ENCODE measurements around the gene ERFL. TPM values are rescaled to one million over a fixed set of nuclear protein-coding genes. Genes with fewer than 3 reads are reported as not detected.
A peak's percentile ranks its signal among the peaks of the same experiment; 100 is the strongest.

Gene ERFL
- total RNA-seq, 5 donors from 2014 or later (not counting 1 experiment from before 2014, with no cell fraction given) = 5.9 to 8.5 (median 6.3) TPM

GRCh38 chr19:41906916-41907680 lies 21.2 kb downstream of the ERFL start:
- CTCF ChIA-PET = interaction anchor here (0.6 to 0.7 kb wide), 2 partner anchors 27 to 43 kb away, joined by 3 to 10 read pairs; no protein-coding TSS in a partner anchor
- no peak for ATAC-seq (replicated peaks in 1 of 4)
- H3K36me3 Mint-ChIP-seq = peaks cover 32% of the 10 kb centered on the region

GRCh38 chr19:41906271-41906670 lies 22.0 kb downstream of the ERFL start:
- peak overlapping the region; percentile 29 to 41 for H3K27ac Mint-ChIP-seq

More at GRCh38 chr19:41906916-41907680, 21.2 kb downstream of the ERFL start:
- H3K27ac ChIP-seq (ENCODE audit: low read length) = no peak overlapping the region
- H3K9me3 ChIP-seq = no peaks in the 10 kb centered on the region
- no peaks in the 10 kb centered on the region for H3K9me3 Mint-ChIP-seq
- peaks cover 24 to 54% of the 10 kb centered on the region in 2 donors for H3K36me3 ChIP-seq (ENCODE audit: control insufficient read depth in 2 of 2, extremely low read depth in 1 of 2, insufficient read depth in 1 of 2, low read length in 1 of 2)
- H3K27me3 Mint-ChIP-seq = peaks cover 0 to 4% of the 10 kb centered on the region in 2 donors
- H3K4me1 ChIP-seq (ENCODE audit: control insufficient read depth in 1 of 2, extremely low read depth in 1 of 2, insufficient read depth in 2 of 2, low read length in 2 of 2) = peaks cover 3 to 57% of the 10 kb centered on the region in 2 experiments
- H3K4me1 Mint-ChIP-seq = peaks cover 52 to 57% (median 55%) of the 10 kb centered on the region in 3 donors
- H3K27ac Mint-ChIP-seq = peak overlapping the region; percentile 4 to 71
- POLR2A ChIA-PET = interaction anchor here in 1 of 2 donors (0.6 kb wide), 1 partner anchor 29 kb away, joined by 5 read pairs; no protein-coding TSS in a partner anchor
- DNase-seq = no peak
- 80% methylated on average over 4 of the region's 21 CpGs for WGBS (ENCODE audit: insufficient coverage)
- H3K27me3 ChIP-seq (replicated peaks in 1 of 2; ENCODE audit: control insufficient read depth in 2 of 2, extremely low read depth in 1 of 2, insufficient read depth in 2 of 2, low read length in 1 of 2) = peaks cover 0 to 4% of the 10 kb centered on the region in 2 experiments
- H3K4me3 Mint-ChIP-seq = no peak overlapping the region
- H3K4me3 ChIP-seq (ENCODE audit: control insufficient read depth in 1 of 2, extremely low read depth in 1 of 2, low read length in 1 of 2) = no peak overlapping the region

GRCh38 chr19:41905273-41906002 lies 22.8 kb downstream of the ERFL start:
- Histone ChIP-seq H3K36me3 (ENCODE audit: control insufficient read depth in 2 of 2, extremely low read depth in 1 of 2, insufficient read depth in 1 of 2, low read length in 1 of 2) (peaks cover 34 to 67% of the 10 kb centered on the region in 2 donors), H3K27ac (ENCODE audit: low read length) (no peak overlapping the region), H3K27me3 (replicated peaks in 1 of 2; ENCODE audit: control insufficient read depth in 2 of 2, extremely low read depth in 1 of 2, insufficient read depth in 2 of 2, low read length in 1 of 2) (no peaks in the 10 kb centered on the region), H3K4me1 (ENCODE audit: control insufficient read depth in 1 of 2, extremely low read depth in 1 of 2, insufficient read depth in 2 of 2, low read length in 2 of 2) (peaks cover 0 to 48% of the 10 kb centered on the region in 2 experiments), H3K9me3 (no peaks in the 10 kb centered on the region), H3K4me3 (ENCODE audit: control insufficient read depth in 1 of 2, extremely low read depth in 1 of 2, low read length in 1 of 2) (no peak overlapping the region)
- H3K9me3 Mint-ChIP-seq = no peaks in the 10 kb centered on the region
- ChIA-PET CTCF (no interaction called here), POLR2A (no interaction called here)
- H3K27me3 Mint-ChIP-seq = no peaks in the 10 kb centered on the region
- no peak for DNase-seq
- H3K4me3 Mint-ChIP-seq = no peak overlapping the region
- peak overlapping the region; percentile 29 to 43 for H3K27ac Mint-ChIP-seq
- H3K36me3 Mint-ChIP-seq = peaks cover 39% of the 10 kb centered on the region
- H3K4me1 Mint-ChIP-seq = peaks cover 40 to 47% (median 46%) of the 10 kb centered on the region in 3 donors
- no peak for ATAC-seq (replicated peaks in 1 of 4)
- WGBS (ENCODE audit: insufficient coverage) = 94% methylated on average over 18 of the region's 24 CpGs

More at GRCh38 chr19:41906271-41906670, 22.0 kb downstream of the ERFL start:
- no peak overlapping the region for H3K4me3 ChIP-seq (ENCODE audit: control insufficient read depth in 1 of 2, extremely low read depth in 1 of 2, low read length in 1 of 2)
- H3K4me1 ChIP-seq (ENCODE audit: control insufficient read depth in 1 of 2, extremely low read depth in 1 of 2, insufficient read depth in 2 of 2, low read length in 2 of 2) = peaks cover 0 to 55% of the 10 kb centered on the region in 2 experiments
- peaks cover 33 to 62% of the 10 kb centered on the region in 2 donors for H3K36me3 ChIP-seq (ENCODE audit: control insufficient read depth in 2 of 2, extremely low read depth in 1 of 2, insufficient read depth in 1 of 2, low read length in 1 of 2)
- CTCF ChIA-PET = no interaction called here
- no peak for ATAC-seq (replicated peaks in 1 of 4)
- Mint-ChIP-seq H3K4me3 (no peak overlapping the region), H3K36me3 (peaks cover 39% of the 10 kb centered on the region), H3K27me3 (no peaks in the 10 kb centered on the region), H3K4me1 (peaks cover 49 to 53% (median 52%) of the 10 kb centered on the region in 3 donors), H3K9me3 (no peaks in the 10 kb centered on the region)
- H3K9me3 ChIP-seq = no peaks in the 10 kb centered on the region
- no peaks in the 10 kb centered on the region for H3K27me3 ChIP-seq (replicated peaks in 1 of 2; ENCODE audit: control insufficient read depth in 2 of 2, extremely low read depth in 1 of 2, insufficient read depth in 2 of 2, low read length in 1 of 2)
- DNase-seq = no peak
- H3K27ac ChIP-seq (ENCODE audit: low read length) = no peak overlapping the region
- POLR2A ChIA-PET = no interaction called here
- WGBS (ENCODE audit: insufficient coverage) = 100% methylated on average over 1 of the region's 9 CpGs

GRCh38 chr19:41904118-41904870 lies 24.0 kb downstream of the ERFL start:
- Mint-ChIP-seq H3K27me3 (no peaks in the 10 kb centered on the region), H3K36me3 (peaks cover 39% of the 10 kb centered on the region), H3K4me1 (peaks cover 35 to 51% (median 50%) of the 10 kb centered on the region in 3 donors), H3K9me3 (no peaks in the 10 kb centered on the region), H3K27ac (peak overlapping the region; percentile 39 to 68), H3K4me3 (peak overlapping the region in 1 of 3 donors; percentile 6)
- Histone ChIP-seq H3K9me3 (no peaks in the 10 kb centered on the region), H3K36me3 (ENCODE audit: control insufficient read depth in 2 of 2, extremely low read depth in 1 of 2, insufficient read depth in 1 of 2, low read length in 1 of 2) (peaks cover 38 to 77% of the 10 kb centered on the region in 2 donors), H3K27ac (ENCODE audit: low read length) (no peak overlapping the region), H3K27me3 (replicated peaks in 1 of 2; ENCODE audit: control insufficient read depth in 2 of 2, extremely low read depth in 1 of 2, insufficient read depth in 2 of 2, low read length in 1 of 2) (no peaks in the 10 kb centered on the region), H3K4me3 (ENCODE audit: control insufficient read depth in 1 of 2, extremely low read depth in 1 of 2, low read length in 1 of 2) (no peak overlapping the region), H3K4me1 (ENCODE audit: control insufficient read depth in 1 of 2, extremely low read depth in 1 of 2, insufficient read depth in 2 of 2, low read length in 2 of 2) (peaks cover 0 to 49% of the 10 kb centered on the region in 2 experiments)
- no peak for DNase-seq
- ChIA-PET CTCF (no interaction called here), POLR2A (no interaction called here)
- no peak for ATAC-seq (replicated peaks in 1 of 4)
- WGBS (ENCODE audit: insufficient coverage) = 94% methylated on average over 28 of the region's 30 CpGs

- no peak for ATAC-seq (replicated peaks in 1 of 4)
These were observed 24.9 kb downstream of the ERFL start for GRCh38 chr19:41903193-41903953.

More at GRCh38 chr19:41903193-41903953, 24.9 kb downstream of the ERFL start:
- Mint-ChIP-seq H3K4me3 (no peak overlapping the region), H3K9me3 (no peaks in the 10 kb centered on the region), H3K4me1 (peaks cover 35 to 56% (median 56%) of the 10 kb centered on the region in 3 donors), H3K27ac (peak overlapping the region in 1 of 2 donors; percentile 41), H3K36me3 (peaks cover 46% of the 10 kb centered on the region), H3K27me3 (no peaks in the 10 kb centered on the region)
- CTCF ChIA-PET = no interaction called here
- no peak for DNase-seq
- H3K4me1 ChIP-seq (ENCODE audit: control insufficient read depth in 1 of 2, extremely low read depth in 1 of 2, insufficient read depth in 2 of 2, low read length in 2 of 2) = peaks cover 0 to 54% of the 10 kb centered on the region in 2 experiments
- no peaks in the 10 kb centered on the region for H3K9me3 ChIP-seq
- 96% methylated on average over 10 of the region's 19 CpGs for WGBS (ENCODE audit: insufficient coverage)
- no peak overlapping the region for H3K27ac ChIP-seq (ENCODE audit: low read length)
- POLR2A ChIA-PET = interaction anchor here in 1 of 2 donors (0.6 kb wide), 1 partner anchor 20 kb away, joined by 3 read pairs; no protein-coding TSS in a partner anchor
- no peaks in the 10 kb centered on the region for H3K27me3 ChIP-seq (replicated peaks in 1 of 2; ENCODE audit: control insufficient read depth in 2 of 2, extremely low read depth in 1 of 2, insufficient read depth in 2 of 2, low read length in 1 of 2)
- H3K36me3 ChIP-seq (ENCODE audit: control insufficient read depth in 2 of 2, extremely low read depth in 1 of 2, insufficient read depth in 1 of 2, low read length in 1 of 2) = peaks cover 38 to 86% of the 10 kb centered on the region in 2 donors
- H3K4me3 ChIP-seq (ENCODE audit: control insufficient read depth in 1 of 2, extremely low read depth in 1 of 2, low read length in 1 of 2) = no peak overlapping the region
